Keratinocyte (primary cell): ENCODE results near the gene MRPS22. TPM values are rescaled to one million over a fixed set of nuclear protein-coding genes. Genes with fewer than 3 reads are reported as not detected.

Experiments used
- DNase-seq: peaks from one replicate; pipeline ENCODE4 v3.0.0-alpha.2; 2011; ENCODE audit warnings: low read depth, missing footprints, low spot score
- FAIRE-seq: peaks from 2 replicates; lab custom pipeline; 2011; peaks lifted over from hg19 to GRCh38; lab: Jason Lieb, UNC
- H2AFZ ChIP-seq: 2 replicates; pipeline ENCODE4 v1.6.0; 2012; ENCODE audit warnings: low read length, control low read depth, inconsistent platforms; ENCODE audit not compliant: control insufficient read depth
- H3K27ac ChIP-seq: 2 replicates; pipeline ENCODE4 v1.5.1; 2011; ENCODE audit warnings: low read length; ENCODE audit not compliant: control insufficient read depth, insufficient read depth
- H3K27me3 ChIP-seq: 3 replicates; pipeline ENCODE4 v1.6.0; 2011; ENCODE audit warnings: low read length; ENCODE audit not compliant: control insufficient read depth, insufficient read depth; ENCODE audit errors: extremely low read depth
- H3K36me3 ChIP-seq, 2 experiments: 2 replicates in 1 of 2; 3 replicates in 1 of 2; pipeline ENCODE4 v1.5.1; 2011; ENCODE audit warnings: low read length in 2 of 2, mild to moderate bottlenecking in 1 of 2; ENCODE audit not compliant: control insufficient read depth in 2 of 2, insufficient read depth in 2 of 2; ENCODE audit errors: extremely low read depth in 1 of 2
- H3K4me1 ChIP-seq: 3 replicates; pipeline ENCODE4 v1.5.1; 2011; ENCODE audit warnings: low read length; ENCODE audit not compliant: control insufficient read depth, insufficient read depth; ENCODE audit errors: extremely low read depth
- H3K4me2 ChIP-seq: 3 replicates; pipeline ENCODE4 v1.6.0; 2011; ENCODE audit warnings: low read depth, low read length; ENCODE audit not compliant: control insufficient read depth, insufficient read depth; ENCODE audit errors: extremely low read depth
- H3K4me3 ChIP-seq, 3 experiments: fragments of 200-600 bp in 1 of 3; sonication (generic) in 1 of 3; 2 replicates in 2 of 3; 3 replicates in 1 of 3; pipeline ENCODE4 v1.5.1; 2011 to 2016; ENCODE audit warnings: low read length in 3 of 3, mild to moderate bottlenecking in 3 of 3, control low read depth in 2 of 3, inconsistent platforms in 1 of 3, low read depth in 1 of 3, mixed read lengths in 1 of 3, mixed run types in 1 of 3, moderate library complexity in 1 of 3; ENCODE audit not compliant: control insufficient read depth in 2 of 3, insufficient read depth in 2 of 3; ENCODE audit errors: extremely low read depth in 1 of 3
- H3K79me2 ChIP-seq: 2 replicates; pipeline ENCODE4 v1.6.0; 2012; ENCODE audit warnings: low read length; ENCODE audit not compliant: control insufficient read depth, insufficient read depth
- H3K9ac ChIP-seq: 3 replicates; pipeline ENCODE4 v1.6.0; 2011; ENCODE audit warnings: low read length; ENCODE audit not compliant: control insufficient read depth, insufficient read depth; ENCODE audit errors: extremely low read depth
- H3K9me1 ChIP-seq: 3 replicates; pipeline ENCODE4 v1.6.0; 2011; ENCODE audit warnings: low read length; ENCODE audit not compliant: control insufficient read depth, insufficient read depth; ENCODE audit errors: extremely low read depth
- H3K9me3 ChIP-seq: 2 replicates; pipeline ENCODE4 v1.5.1; 2012; ENCODE audit warnings: low read depth, low read length; ENCODE audit not compliant: control insufficient read depth
- H4K20me1 ChIP-seq: 3 replicates; pipeline ENCODE4 v1.6.0; 2011; ENCODE audit warnings: low read length; ENCODE audit not compliant: control insufficient read depth, insufficient read depth; ENCODE audit errors: extremely low read depth
- EZH2 ChIP-seq: IDR thresholded peaks from one replicate; pipeline ENCODE4 v1.6.1; 2012; ENCODE audit warnings: inconsistent platforms, mild to moderate bottlenecking, low read length, moderate library complexity
- dilution Hi-C: fragments of 300-500 bp; cut with MboI; formaldehyde crosslinking; loops from one replicate; pipeline ENCODE4 v1.7.0; 2020; ENCODE audit warnings: low sequenced_read_pairs; ENCODE audit not compliant: extremely low pct_ligation_motif_present
- polyA plus RNA-seq, 5 experiments: library from polyadenylated mRNA; depleted of rRNA in 3 of 5; stranded (reverse) in 3 of 5; stranded (forward) in 1 of 5; unstranded in 1 of 5; fragments of >200 nt; gene quantifications; 1 replicate in 1 of 5; 2 replicates in 3 of 5; 3 replicates in 1 of 5; pipeline versions ENCODE4 v1.2.1 to v1.2.3, GENCODE V29; 2011 to 2012; ENCODE audit warnings: missing spikeins in 2 of 5, low read depth in 1 of 5, low replicate concordance in 1 of 5
- TF ChIP-seq, protein P1 (sequence below), 3 experiments: IDR thresholded peaks in 1 of 3; conservative IDR thresholded peaks in 1 of 3; optimal IDR thresholded peaks in 1 of 3; 2 replicates in 2 of 3; 3 replicates in 1 of 3; pipeline versions ENCODE3 to v1.5.1; 2011; ENCODE audit warnings: low read length in 3 of 3, mild to moderate bottlenecking in 3 of 3, moderate library complexity in 2 of 3, control low read depth in 1 of 3, inconsistent platforms in 1 of 3; ENCODE audit not compliant: insufficient read depth in 2 of 3; ENCODE audit errors: extremely low read depth in 1 of 3

The MRPS22 gene
- polyA plus RNA-seq, 1 donor (not counting 4 experiments of a cell fraction or from before 2014, with no cell fraction given): 91.9 TPM

DNA sequence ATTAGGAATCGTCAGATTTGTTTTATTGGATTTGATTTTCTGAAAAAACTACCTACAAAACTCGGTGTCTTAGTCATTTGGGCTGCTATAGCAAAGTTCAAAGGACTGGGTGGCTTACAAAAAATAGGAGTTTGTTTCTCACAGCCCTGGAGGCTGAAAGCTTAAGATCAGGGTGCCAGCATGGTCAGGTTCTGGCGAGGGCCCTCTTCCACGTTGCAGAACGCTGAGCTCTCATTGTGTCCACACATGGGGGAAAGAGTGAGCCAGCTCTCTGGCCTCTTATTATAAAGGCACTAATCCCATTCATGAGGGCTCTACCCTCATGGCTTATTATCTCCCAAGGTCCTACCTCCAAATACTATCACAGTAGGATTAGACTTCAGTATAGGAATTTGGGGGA lies 40.6 kb upstream of the MRPS22 start:
- Histone ChIP-seq H3K27ac (no peak overlapping the region), H3K36me3 (no peaks in the 10 kb centered on the region), H3K27me3 (no peaks in the 10 kb centered on the region), H3K9me3 (no peaks in the 10 kb centered on the region), H3K4me1 (peaks cover 20% of the 10 kb centered on the region), H3K79me2 (no peaks in the 10 kb centered on the region), H3K9me1 (no peaks in the 10 kb centered on the region), H4K20me1 (no peaks in the 10 kb centered on the region), H3K4me2 (no peak overlapping the region), H3K9ac (no peak overlapping the region), H2AFZ (no peak overlapping the region), H3K4me3 (no peak overlapping the region)
- no peak for TF ChIP-seq EZH2
- TF ChIP-seq, protein P1, sequence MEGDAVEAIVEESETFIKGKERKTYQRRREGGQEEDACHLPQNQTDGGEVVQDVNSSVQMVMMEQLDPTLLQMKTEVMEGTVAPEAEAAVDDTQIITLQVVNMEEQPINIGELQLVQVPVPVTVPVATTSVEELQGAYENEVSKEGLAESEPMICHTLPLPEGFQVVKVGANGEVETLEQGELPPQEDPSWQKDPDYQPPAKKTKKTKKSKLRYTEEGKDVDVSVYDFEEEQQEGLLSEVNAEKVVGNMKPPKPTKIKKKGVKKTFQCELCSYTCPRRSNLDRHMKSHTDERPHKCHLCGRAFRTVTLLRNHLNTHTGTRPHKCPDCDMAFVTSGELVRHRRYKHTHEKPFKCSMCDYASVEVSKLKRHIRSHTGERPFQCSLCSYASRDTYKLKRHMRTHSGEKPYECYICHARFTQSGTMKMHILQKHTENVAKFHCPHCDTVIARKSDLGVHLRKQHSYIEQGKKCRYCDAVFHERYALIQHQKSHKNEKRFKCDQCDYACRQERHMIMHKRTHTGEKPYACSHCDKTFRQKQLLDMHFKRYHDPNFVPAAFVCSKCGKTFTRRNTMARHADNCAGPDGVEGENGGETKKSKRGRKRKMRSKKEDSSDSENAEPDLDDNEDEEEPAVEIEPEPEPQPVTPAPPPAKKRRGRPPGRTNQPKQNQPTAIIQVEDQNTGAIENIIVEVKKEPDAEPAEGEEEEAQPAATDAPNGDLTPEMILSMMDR (optimal IDR thresholded peaks at IDR 0.05 in 1 of 3, IDR thresholded peaks at IDR 0.05 in 1 of 3, conservative IDR thresholded peaks at IDR 0.05 in 1 of 3; ENCODE audit: extremely low read depth in 1 of 3, insufficient read depth in 2 of 3, low read length in 3 of 3): no peak
- dilution Hi-C loops: loop anchor here (25.0 kb wide), 2 partner anchors 191 to 366 kb away; partner anchors contain the start of genes FOXL2 and FOXL2NB
- FAIRE-seq (no peak), DNase-seq (no peak)

DNA sequence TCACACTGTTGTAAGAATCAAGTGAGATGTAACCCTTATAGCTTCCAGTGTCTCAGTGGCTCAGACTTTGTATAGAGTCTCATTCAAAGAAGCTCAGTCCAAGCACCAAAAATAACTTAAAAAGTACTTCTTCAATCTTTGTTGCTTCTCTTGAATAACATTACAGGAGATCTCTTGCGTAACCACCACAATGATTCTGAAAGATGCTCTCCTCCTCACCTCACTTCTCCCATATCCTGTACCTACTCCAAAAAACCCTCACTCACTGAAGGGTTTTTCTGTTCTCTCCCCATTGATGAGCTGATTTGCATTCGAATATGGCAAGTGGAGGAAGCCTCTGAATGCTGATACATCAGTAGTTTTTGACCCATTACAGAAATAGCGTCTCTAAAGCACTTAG lies 39.4 kb upstream of the MRPS22 start:
- Histone ChIP-seq H3K27ac (no peak overlapping the region), H3K9me1 (no peaks in the 10 kb centered on the region), H3K27me3 (no peaks in the 10 kb centered on the region), H3K36me3 (no peaks in the 10 kb centered on the region), H3K9ac (no peak overlapping the region), H4K20me1 (no peaks in the 10 kb centered on the region), H3K4me1 (peaks cover 20% of the 10 kb centered on the region), H3K4me2 (no peak overlapping the region), H2AFZ (no peak overlapping the region), H3K79me2 (no peaks in the 10 kb centered on the region), H3K9me3 (no peaks in the 10 kb centered on the region), H3K4me3 (no peak overlapping the region)
- TF ChIP-seq EZH2: no peak
- TF ChIP-seq, protein P1 (optimal IDR thresholded peaks at IDR 0.05 in 1 of 3, IDR thresholded peaks at IDR 0.05 in 1 of 3, conservative IDR thresholded peaks at IDR 0.05 in 1 of 3; ENCODE audit: extremely low read depth in 1 of 3, insufficient read depth in 2 of 3, low read length in 3 of 3): no peak
- FAIRE-seq (no peak), DNase-seq (no peak)
- dilution Hi-C loops: loop anchor here (25.0 kb wide), 2 partner anchors 192 to 367 kb away; partner anchors contain the start of genes FOXL2 and FOXL2NB
